Endothelial cell (in vitro differentiated cells): ENCODE measurements around the gene RUNX2. TPM values are rescaled to one million over a fixed set of nuclear protein-coding genes. Genes with fewer than 3 reads are reported as not detected.
"Not testable (repeated sequence)": the region's sequence is repeated elsewhere in the genome, so short reads cannot be mapped to it uniquely, and the experiment has no call there.

Experiments
- DNase-seq: peaks from one replicate; pipeline ENCODE4 v3.0.0; 2021; ENCODE audit warnings: low spot score
- H3K27ac Mint-ChIP-seq: one replicate; pipeline ENCODE4 v1.8.0; 2021; ENCODE audit warnings: mixed read lengths, inconsistent platforms; ENCODE audit not compliant: unreplicated experiment
- H3K27me3 Mint-ChIP-seq: one replicate; pipeline ENCODE4 v1.8.0; 2021; ENCODE audit warnings: mild to moderate bottlenecking, moderate library complexity, mixed read lengths, inconsistent platforms; ENCODE audit not compliant: unreplicated experiment
- H3K36me3 Mint-ChIP-seq: one replicate; pipeline ENCODE4 v1.8.0; 2021; ENCODE audit warnings: mild to moderate bottlenecking, low read depth, mixed read lengths, inconsistent platforms; ENCODE audit not compliant: unreplicated experiment
- H3K4me1 Mint-ChIP-seq: one replicate; pipeline ENCODE4 v1.8.0; 2021; ENCODE audit warnings: mild to moderate bottlenecking, mixed read lengths, inconsistent platforms; ENCODE audit not compliant: unreplicated experiment
- H3K4me3 Mint-ChIP-seq: one replicate; pipeline ENCODE4 v1.8.0; 2021; ENCODE audit warnings: mild to moderate bottlenecking, mixed read lengths, inconsistent platforms; ENCODE audit not compliant: unreplicated experiment
- H3K9me3 Mint-ChIP-seq: one replicate; pipeline ENCODE4 v1.8.0; 2021; ENCODE audit warnings: mixed read lengths, inconsistent platforms; ENCODE audit not compliant: unreplicated experiment
- CTCF ChIP-seq: fragments of 200-600 bp; sonication (generic); IDR thresholded peaks from one replicate; pipeline ENCODE4 v1.5.0; 2021; ENCODE audit warnings: antibody characterized with exemption; ENCODE audit not compliant: unreplicated experiment
- total RNA-seq: library from RNA; stranded (reverse); fragmentation: NEBNext Ultra II Directional; extraction: Animal tissue kit (Norgen Biotek cat#: 25700); gene quantifications from one replicate; pipeline ENCODE4 v1.2.1, GENCODE V29; 2021; ENCODE audit not compliant: unreplicated experiment

Gene RUNX2
- total RNA-seq, 1 donor from 2014 or later = 1.8 TPM

- DNase-seq = no peak
- TF ChIP-seq CTCF = no peak
These were observed 338.7 kb downstream of the RUNX2 start for GRCh38 chr6:45666846-45667245.

GRCh38 chr6:45667300-45667699 is 339.2 kb downstream of the RUNX2 start:
- H3K27me3 Mint-ChIP-seq = peaks cover 11% of the 10 kb centered on the region
- H3K4me1 Mint-ChIP-seq = peaks cover 4% of the 10 kb centered on the region
- DNase-seq = no peak

More at GRCh38 chr6:45666846-45667245, 338.7 kb downstream of the RUNX2 start:
- Mint-ChIP-seq H3K27ac (no peak overlapping the region), H3K9me3 (no peaks in the 10 kb centered on the region), H3K4me1 (peaks cover 4% of the 10 kb centered on the region), H3K4me3 (no peak overlapping the region), H3K27me3 (peaks cover 13% of the 10 kb centered on the region), H3K36me3 (peaks cover 5% of the 10 kb centered on the region)

GRCh38 chr6:45667766-45668165 is 339.6 kb downstream of the RUNX2 start:
- Mint-ChIP-seq H3K9me3 (no peaks in the 10 kb centered on the region), H3K27ac (no peak overlapping the region), H3K4me3 (no peak overlapping the region), H3K27me3 (peaks cover 9% of the 10 kb centered on the region), H3K4me1 (peaks cover 4% of the 10 kb centered on the region), H3K36me3 (peaks cover 5% of the 10 kb centered on the region)
- DNase-seq = no peak
- TF ChIP-seq CTCF = no peak

More at GRCh38 chr6:45667300-45667699, 339.2 kb downstream of the RUNX2 start:
- Mint-ChIP-seq H3K9me3 (no peaks in the 10 kb centered on the region), H3K27ac (no peak overlapping the region), H3K4me3 (no peak overlapping the region), H3K36me3 (peaks cover 5% of the 10 kb centered on the region)
- no peak for TF ChIP-seq CTCF

- H3K36me3 Mint-ChIP-seq = peaks cover 5% of the 10 kb centered on the region
- H3K27ac Mint-ChIP-seq = no peak overlapping the region
- no peaks in the 10 kb centered on the region for H3K9me3 Mint-ChIP-seq
- H3K4me1 Mint-ChIP-seq = peaks cover 4% of the 10 kb centered on the region
- H3K27me3 Mint-ChIP-seq = peaks cover 6% of the 10 kb centered on the region
- H3K4me3 Mint-ChIP-seq = no peak overlapping the region
- DNase-seq = no peak
- TF ChIP-seq CTCF = no peak
These were observed 340.6 kb downstream of the RUNX2 start for GRCh38 chr6:45668705-45669104.

GRCh38 chr6:45673167-45673566 is 345.0 kb downstream of the RUNX2 start:
- not testable (repeated sequence) for H3K27me3 Mint-ChIP-seq, H3K27ac Mint-ChIP-seq, H3K36me3 Mint-ChIP-seq, DNase-seq, H3K9me3 Mint-ChIP-seq, H3K4me3 Mint-ChIP-seq
- peaks cover 14% of the 10 kb centered on the region for H3K4me1 Mint-ChIP-seq

- H3K36me3 Mint-ChIP-seq, H3K9me3 Mint-ChIP-seq, H3K4me3 Mint-ChIP-seq, DNase-seq, H3K27me3 Mint-ChIP-seq, H3K27ac Mint-ChIP-seq: not testable (repeated sequence)
- peaks cover 26% of the 10 kb centered on the region for H3K4me1 Mint-ChIP-seq
These were observed 347.0 kb downstream of the RUNX2 start for GRCh38 chr6:45675166-45675565.
